HUES48 (cell line): Measurements from ENCODE around the gene CARD8.
"Not testable (repeated sequence)": the region's sequence is repeated elsewhere in the genome, so short reads cannot be mapped to it uniquely, and the experiment has no call there.

Source experiments
- H3K27ac ChIP-seq: one replicate; pipeline ENCODE4 v1.7.0; 2013; ENCODE audit warnings: low read depth, low read length, inconsistent platforms
- H3K27me3 ChIP-seq: 2 replicates; pipeline ENCODE4 v1.6.1; 2013; ENCODE audit warnings: mild to moderate bottlenecking, low read length; ENCODE audit not compliant: control insufficient read depth, insufficient read depth
- H3K36me3 ChIP-seq: 2 replicates; pipeline ENCODE4 v1.6.1; 2013; ENCODE audit warnings: low read length; ENCODE audit not compliant: control insufficient read depth, insufficient read depth
- H3K4me1 ChIP-seq: 2 replicates; pipeline ENCODE4 v1.6.1; 2013; ENCODE audit warnings: mild to moderate bottlenecking, low read length; ENCODE audit not compliant: control insufficient read depth, insufficient read depth
- H3K4me3 ChIP-seq: 2 replicates; pipeline ENCODE4 v1.5.1; 2013; ENCODE audit warnings: mild to moderate bottlenecking, low read depth, low read length
- H3K9ac ChIP-seq: 2 replicates; pipeline ENCODE4 v1.6.1; 2013; ENCODE audit warnings: mild to moderate bottlenecking, low read depth, low read length, moderate library complexity
- H3K9me3 ChIP-seq: 2 replicates; pipeline ENCODE4 v1.6.1; 2013; ENCODE audit warnings: low read length; ENCODE audit not compliant: control insufficient read depth, insufficient read depth

The CARD8 gene

DNA sequence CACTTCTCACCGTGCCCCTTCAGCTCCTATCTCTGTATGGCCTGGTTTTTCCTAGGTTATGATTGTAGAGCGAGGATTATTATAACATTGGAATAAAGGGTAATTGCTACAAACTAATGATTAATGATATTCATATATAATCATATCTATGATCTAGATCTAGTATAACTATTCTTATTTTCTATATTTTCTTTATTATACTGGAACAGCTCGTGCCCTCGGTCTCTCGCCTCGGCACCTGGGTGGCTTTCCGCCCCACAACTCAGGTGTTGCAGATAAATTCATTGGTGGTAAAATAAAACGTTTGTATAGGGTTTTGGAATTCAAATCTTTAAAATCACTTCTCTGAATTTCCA, 4.6 kb upstream of the CARD8 start:
- H3K4me1 ChIP-seq, H3K36me3 ChIP-seq, H3K27me3 ChIP-seq, H3K9ac ChIP-seq, H3K9me3 ChIP-seq, H3K4me3 ChIP-seq, H3K27ac ChIP-seq: not testable (repeated sequence)

GRCh38 chr19:48258992-48259391, 3.3 kb upstream of the CARD8 start:
- H3K27ac ChIP-seq, H3K4me1 ChIP-seq, H3K9ac ChIP-seq, H3K27me3 ChIP-seq, H3K36me3 ChIP-seq, H3K4me3 ChIP-seq, H3K9me3 ChIP-seq: not testable (repeated sequence)

DNA sequence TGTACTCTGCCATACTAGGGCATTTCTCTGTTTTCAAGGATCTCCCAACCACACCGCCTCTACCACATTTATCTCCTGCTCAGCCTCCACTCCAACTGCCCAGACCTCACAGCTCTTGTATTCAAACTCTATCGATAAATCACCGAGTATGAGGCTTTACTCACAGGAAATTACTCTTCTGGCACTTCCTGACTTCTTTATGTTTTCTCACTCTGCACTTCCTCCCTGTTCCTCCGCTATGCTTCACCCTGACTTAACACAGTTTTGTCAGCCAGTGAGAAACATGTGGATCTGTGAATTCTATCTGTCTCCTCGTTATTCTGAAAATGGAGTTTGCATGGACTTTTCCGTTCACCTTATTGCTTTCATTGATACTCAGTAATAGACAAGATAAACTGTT, 2.6 kb upstream of the CARD8 start:
- H3K9me3 ChIP-seq, result no peaks in the 10 kb centered on the region
- H3K4me1 ChIP-seq, result no peaks in the 10 kb centered on the region
- no peaks in the 10 kb centered on the region for H3K36me3 ChIP-seq
- no peak overlapping the region for H3K4me3 ChIP-seq
- H3K27ac ChIP-seq, result no peak overlapping the region
- H3K9ac ChIP-seq, result no peak overlapping the region
- no peaks in the 10 kb centered on the region for H3K27me3 ChIP-seq

DNA sequence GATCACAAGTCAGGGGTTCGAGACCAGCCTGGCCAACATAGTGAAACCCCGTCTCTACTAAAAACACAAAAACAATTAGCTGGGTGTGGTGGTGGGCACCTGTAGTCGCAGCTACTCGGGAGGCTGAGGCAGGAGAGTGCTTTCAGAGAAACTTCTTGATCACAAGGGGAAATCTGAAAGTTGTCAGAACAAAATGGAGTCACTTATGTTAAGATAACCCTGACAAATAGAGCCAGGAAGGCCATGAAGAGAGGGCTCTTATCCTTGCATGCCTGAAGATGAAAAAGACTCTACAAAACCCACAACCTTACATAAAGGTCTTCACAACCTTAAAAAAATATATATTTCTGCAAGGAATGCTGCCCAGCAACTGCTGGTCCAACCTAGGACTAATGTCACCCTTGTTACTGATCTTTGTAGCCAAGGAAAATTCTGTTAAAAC, 1.2 kb downstream of the CARD8 start:
- Histone ChIP-seq H3K27ac (no peak overlapping the region), H3K9me3 (no peaks in the 10 kb centered on the region), H3K36me3 (no peaks in the 10 kb centered on the region), H3K27me3 (no peaks in the 10 kb centered on the region), H3K9ac (no peak overlapping the region), H3K4me3 (no peak overlapping the region), H3K4me1 (no peaks in the 10 kb centered on the region)

- no peaks in the 10 kb centered on the region for H3K9me3 ChIP-seq
- H3K27me3 ChIP-seq, result no peaks in the 10 kb centered on the region
- H3K4me1 ChIP-seq, result no peaks in the 10 kb centered on the region
- H3K9ac ChIP-seq, result no peak overlapping the region
- H3K27ac ChIP-seq, result no peak overlapping the region
- H3K4me3 ChIP-seq, result no peak overlapping the region
- H3K36me3 ChIP-seq, result no peaks in the 10 kb centered on the region
Measured at GRCh38 chr19:48253999-48254398, 1.7 kb downstream of the CARD8 start.

GRCh38 chr19:48252609-48253008, 3.1 kb downstream of the CARD8 start:
- no peaks in the 10 kb centered on the region for H3K4me1 ChIP-seq
- H3K9me3 ChIP-seq, result no peaks in the 10 kb centered on the region
- no peak overlapping the region for H3K9ac ChIP-seq
- H3K27ac ChIP-seq, result no peak overlapping the region
- peaks cover 8% of the 10 kb centered on the region for H3K36me3 ChIP-seq
- no peaks in the 10 kb centered on the region for H3K27me3 ChIP-seq
- no peak overlapping the region for H3K4me3 ChIP-seq

GRCh38 chr19:48250290-48251025, 5.3 kb downstream of the CARD8 start:
- peaks cover 19% of the 10 kb centered on the region for H3K36me3 ChIP-seq
- H3K4me3 ChIP-seq, result no peak overlapping the region
- no peaks in the 10 kb centered on the region for H3K4me1 ChIP-seq
- no peaks in the 10 kb centered on the region for H3K27me3 ChIP-seq
- no peak overlapping the region for H3K9ac ChIP-seq
- H3K9me3 ChIP-seq, result no peaks in the 10 kb centered on the region
- H3K27ac ChIP-seq, result no peak overlapping the region

DNA sequence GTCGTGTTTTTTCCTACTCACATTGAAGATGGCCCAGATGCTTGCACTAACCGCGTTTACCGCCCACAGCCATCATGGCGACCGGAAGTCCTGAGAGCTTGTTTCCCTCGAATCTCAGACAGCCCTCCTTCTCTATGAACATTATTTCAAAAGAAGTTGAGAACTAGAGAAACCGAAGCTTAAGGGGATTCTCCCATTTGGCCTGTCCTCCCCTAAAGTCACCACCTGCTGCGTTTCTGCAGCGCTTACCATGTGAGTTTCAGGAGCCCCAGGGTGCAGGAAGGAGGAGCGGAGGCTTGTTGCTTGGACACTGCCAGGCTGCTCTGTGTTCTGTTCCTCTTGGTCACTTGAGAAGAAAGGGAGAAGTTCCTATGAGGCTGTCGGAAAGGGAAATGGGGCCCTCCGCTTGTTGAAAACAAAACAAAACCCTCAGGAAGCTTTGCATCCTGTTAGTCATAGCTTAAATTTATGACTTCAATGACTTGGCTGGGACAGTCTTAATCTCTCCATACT, 6.2 kb downstream of the CARD8 start:
- Histone ChIP-seq H3K4me1 (no peaks in the 10 kb centered on the region), H3K27ac (no peak overlapping the region), H3K36me3 (peaks cover 19% of the 10 kb centered on the region), H3K27me3 (no peaks in the 10 kb centered on the region), H3K4me3 (no peak overlapping the region), H3K9me3 (no peaks in the 10 kb centered on the region), H3K9ac (no peak overlapping the region)

DNA sequence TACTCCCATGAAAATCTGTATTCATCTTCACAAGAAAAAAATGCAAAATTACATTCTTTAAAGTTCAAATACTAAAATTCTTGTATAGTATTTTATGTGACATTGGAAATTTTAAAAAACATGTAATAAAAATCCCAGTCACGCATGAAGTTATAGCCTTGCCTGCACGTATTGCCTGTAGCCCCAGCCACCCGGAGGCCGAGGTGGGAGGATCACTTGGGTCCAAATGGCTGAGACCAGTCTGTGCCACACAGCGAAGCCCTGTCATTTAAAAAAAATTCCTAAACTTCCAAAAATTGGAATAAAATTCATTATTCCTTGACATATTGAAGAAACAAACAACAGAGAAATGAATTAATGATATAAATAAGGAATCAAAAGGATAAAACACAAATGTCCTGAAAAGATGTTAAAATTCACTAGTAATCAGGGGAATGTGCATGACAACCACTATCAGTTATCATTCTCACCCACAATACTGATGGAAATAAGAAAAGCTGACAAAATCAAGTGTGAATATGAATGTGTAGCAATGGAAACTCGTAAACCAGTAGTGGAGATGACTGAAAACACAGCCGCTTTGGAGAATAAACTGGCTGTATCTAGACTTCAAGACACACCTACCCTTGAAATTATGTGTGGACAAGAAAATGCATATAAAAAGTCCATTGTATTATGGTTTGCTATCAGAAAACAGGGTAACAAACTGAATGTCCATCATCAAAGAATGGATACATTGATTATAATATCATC, 7.5 kb downstream of the CARD8 start:
- Histone ChIP-seq H3K4me3 (no peak overlapping the region), H3K4me1 (no peaks in the 10 kb centered on the region), H3K9ac (no peak overlapping the region), H3K27ac (no peak overlapping the region), H3K27me3 (no peaks in the 10 kb centered on the region), H3K9me3 (no peaks in the 10 kb centered on the region), H3K36me3 (peaks cover 19% of the 10 kb centered on the region)

- Histone ChIP-seq H3K36me3 (peaks cover 19% of the 10 kb centered on the region), H3K9me3 (no peaks in the 10 kb centered on the region), H3K4me1 (no peaks in the 10 kb centered on the region), H3K27ac (no peak overlapping the region), H3K27me3 (no peaks in the 10 kb centered on the region), H3K9ac (no peak overlapping the region), H3K4me3 (no peak overlapping the region)
Measured at GRCh38 chr19:48247212-48247611, 8.5 kb downstream of the CARD8 start.

- no peak overlapping the region for H3K4me3 ChIP-seq
- peaks cover 19% of the 10 kb centered on the region for H3K36me3 ChIP-seq
Measured at GRCh38 chr19:48246101-48246500, 9.6 kb downstream of the CARD8 start.

More at GRCh38 chr19:48246101-48246500, 9.6 kb downstream of the CARD8 start:
- no peaks in the 10 kb centered on the region for H3K9me3 ChIP-seq
- no peaks in the 10 kb centered on the region for H3K4me1 ChIP-seq
- H3K9ac ChIP-seq, result no peak overlapping the region
- H3K27me3 ChIP-seq, result no peaks in the 10 kb centered on the region
- H3K27ac ChIP-seq, result no peak overlapping the region
